Measurements from ENCODE around the gene ABCC8.
A peak's percentile ranks its signal among the peaks of the same experiment; 100 is the strongest.

The ABCC8 gene

DNA sequence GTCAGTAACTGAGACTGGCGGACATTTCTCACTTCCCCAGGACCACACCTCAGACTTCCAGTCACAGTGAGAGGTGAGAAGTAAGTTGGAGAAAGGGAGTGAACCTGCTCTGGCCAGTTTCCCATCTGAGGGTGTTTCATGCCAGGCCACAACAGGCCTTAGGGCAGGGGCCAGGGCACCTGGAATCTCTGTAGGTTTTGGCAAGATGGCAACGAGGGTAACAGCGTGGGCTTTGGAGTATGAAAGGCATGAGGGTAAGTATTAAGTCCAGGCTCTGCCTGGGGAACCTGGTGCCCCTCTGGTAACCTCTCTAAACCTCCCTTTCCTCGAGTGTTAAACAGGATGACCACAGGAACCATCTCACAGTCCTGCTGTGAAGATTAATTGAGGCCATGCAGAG is 28.5 kb upstream of the ABCC8 start:
- DNase-seq (ENCODE audit: low read depth in 2 of 2), result no peak

DNA sequence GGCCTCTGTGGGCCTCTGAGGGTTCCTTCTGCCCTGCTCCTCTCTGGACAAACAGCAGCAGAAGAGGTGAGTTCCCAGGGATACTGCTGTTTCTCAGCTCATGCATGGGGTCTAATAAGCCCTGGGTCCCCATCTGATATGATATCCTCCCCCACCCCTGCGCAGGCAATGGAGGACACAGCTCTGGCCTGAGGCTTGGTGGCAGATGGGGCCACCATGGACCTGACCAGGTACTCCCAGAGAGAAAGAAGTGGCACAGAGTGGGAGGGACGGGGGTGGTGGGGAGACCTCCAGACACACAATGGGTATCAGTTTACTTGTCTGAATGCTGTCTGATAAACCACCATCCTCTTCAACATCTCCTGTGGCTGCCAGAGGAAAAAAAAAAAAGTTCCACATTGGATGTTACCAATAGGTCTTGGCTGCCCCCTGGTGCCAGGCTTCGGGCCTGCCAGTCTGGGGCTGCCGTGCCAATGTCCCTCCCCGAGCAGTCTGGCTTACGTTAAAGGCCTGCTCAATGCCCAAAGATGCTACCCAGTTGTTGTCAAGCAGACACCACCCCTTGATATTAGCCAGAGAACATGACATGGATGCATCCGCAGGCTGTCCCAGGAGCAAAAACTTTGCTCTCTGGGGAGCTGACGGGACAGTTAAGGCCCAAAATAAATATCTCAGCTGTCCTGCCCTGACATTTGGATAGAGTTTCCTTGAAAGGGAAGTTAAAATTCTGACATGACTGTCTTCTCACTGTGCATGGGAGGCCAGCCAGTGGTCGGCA is 27.9 kb upstream of the ABCC8 start:
- peak; percentile 51 to 74 for DNase-seq (ENCODE audit: low read depth in 2 of 2)

DNA sequence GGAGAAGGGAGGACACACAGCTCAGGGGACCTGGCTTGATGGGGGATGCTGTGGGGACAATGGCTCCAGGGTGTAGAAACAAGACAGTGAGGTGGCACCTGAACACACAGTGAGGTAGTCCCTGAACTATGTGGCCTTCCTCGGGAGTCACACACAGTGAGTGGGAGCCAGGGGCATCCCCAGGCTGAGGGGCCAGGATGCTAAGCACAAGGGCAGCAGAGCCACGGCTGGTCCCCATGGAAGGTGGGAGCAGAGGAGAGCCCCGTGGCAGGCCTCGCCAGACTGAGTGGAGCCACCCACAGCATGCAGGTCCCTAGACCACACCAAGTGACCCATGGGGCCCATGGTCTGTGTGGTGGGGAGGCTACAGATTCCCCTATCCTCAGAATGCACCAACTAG is 26.0 kb upstream of the ABCC8 start:
- DNase-seq (ENCODE audit: low read depth in 2 of 2), result no peak

DNA sequence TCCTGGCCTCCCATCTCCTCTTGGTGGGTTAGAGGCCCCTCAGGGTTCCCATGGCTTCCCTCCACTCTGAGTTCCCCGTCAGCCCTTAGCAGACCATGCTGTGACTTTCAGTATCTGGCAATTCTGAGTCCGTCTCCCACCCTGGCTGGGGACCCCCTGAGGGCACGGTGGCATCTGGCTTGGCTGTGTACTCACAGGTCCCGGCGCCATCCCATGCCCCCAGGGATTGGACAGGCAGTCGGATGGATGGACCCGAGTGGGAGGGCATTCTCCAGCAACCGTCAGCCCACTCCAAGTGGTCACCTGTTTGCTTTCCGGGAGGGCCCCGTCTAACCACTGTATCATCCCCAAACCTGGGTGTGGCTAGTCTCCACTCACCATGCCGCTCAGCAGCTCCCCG is 24.0 kb upstream of the ABCC8 start:
- DNase-seq (ENCODE audit: low read depth in 2 of 2), result no peak

DNA sequence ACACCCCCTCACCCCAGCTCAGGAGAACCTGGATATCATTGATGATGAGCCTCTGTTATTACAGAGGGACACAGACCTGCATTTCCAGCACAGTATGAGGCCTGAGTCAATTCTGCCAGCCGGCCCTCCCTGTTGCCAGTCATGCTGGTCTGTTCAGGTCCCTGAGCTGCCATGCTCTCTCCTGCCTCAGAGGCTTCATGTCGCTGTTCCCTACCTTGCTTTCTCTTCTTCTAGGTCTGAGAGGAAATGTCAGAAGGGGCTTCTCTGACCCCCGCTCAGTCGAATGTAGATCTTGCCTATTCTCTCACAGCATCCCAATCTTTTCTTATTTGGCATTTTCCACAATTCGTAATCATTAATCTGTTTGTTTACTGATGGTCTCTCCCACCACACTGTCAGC is 21.8 kb upstream of the ABCC8 start:
- no peak for DNase-seq (ENCODE audit: low read depth in 2 of 2)

DNA sequence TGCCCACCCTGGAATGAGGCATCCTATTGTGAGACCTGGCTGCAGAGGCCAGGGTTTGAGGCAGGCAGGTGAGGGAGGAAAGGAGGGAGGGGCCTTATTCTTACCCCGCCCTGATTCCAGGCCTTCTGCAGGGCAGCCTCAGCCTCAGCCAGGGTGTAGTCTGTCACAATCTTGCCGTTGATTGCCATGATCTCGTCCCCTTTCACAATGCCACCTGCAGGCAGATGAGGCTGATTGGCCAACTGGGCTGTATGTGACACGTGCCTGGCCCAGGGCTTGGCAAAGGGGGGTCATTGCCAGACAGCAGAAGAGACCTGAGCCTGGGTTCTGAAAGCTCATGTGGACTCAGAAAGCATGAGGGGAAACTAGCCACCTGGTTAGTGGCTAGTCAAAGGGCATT is 21.4 kb upstream of the ABCC8 start:
- no peak for DNase-seq (ENCODE audit: low read depth in 2 of 2)

DNA sequence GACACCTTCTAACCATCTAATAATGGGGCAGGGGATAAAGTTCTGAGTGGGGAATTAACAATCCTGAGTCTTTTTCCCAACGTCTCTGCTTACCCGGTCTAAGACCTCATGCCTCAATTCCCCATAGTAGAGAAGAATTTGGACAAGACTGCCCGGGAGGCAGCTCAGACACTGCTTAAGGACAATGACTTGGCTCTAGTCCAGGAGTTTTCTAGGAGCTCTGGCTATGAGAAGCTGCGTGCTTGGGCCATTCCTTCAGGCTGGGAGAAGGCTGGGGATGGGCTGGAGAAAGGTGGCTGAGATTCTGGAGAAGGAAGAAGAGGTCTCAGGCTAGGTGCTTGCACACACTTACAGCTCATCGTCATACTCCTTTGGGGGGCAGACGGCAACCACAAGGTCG is 19.8 kb upstream of the ABCC8 start:
- DNase-seq (ENCODE audit: low read depth in 2 of 2), result no peak

DNA sequence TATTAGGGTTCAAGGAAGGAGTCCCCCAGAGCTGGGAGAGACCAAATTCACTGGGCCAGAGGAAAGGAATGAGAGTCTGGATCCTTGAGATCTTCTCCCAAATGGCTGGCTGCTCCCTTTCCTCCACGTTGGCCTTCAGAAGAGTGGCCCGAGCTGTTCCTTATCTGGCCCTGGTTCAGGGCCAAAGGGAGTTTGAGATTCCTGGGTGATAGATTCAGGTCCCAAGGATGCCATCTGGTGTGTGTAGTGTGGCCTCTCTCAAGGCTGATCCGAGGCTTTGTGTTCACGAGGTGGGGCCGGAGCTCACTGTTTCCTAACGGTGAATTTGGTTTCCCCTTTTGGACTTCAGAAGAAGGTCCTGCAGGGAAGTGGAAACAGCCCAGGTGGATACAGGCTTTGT is 17.4 kb upstream of the ABCC8 start:
- no peak for DNase-seq (ENCODE audit: low read depth in 2 of 2)

DNA sequence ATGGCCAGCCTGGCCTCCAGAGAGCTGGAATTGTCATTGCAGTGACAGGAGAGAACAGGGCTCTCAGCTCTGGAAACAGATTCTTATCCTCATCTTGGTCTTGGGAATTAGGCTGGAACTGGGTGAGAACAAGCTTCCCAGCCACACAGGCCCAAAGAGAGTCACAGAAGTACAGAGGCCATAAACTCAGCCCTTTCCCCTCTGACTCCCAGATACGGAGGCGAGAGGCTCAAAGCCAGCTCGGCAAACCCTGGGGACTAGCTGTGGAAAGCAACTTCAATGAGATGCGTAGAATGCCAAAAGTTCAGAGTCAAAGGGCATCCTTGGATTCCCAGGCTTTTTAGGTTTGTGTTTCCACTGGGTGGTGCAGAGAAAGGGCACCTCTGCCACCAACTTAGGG is 14.3 kb upstream of the ABCC8 start:
- DNase-seq (ENCODE audit: low read depth in 2 of 2), result no peak

DNA sequence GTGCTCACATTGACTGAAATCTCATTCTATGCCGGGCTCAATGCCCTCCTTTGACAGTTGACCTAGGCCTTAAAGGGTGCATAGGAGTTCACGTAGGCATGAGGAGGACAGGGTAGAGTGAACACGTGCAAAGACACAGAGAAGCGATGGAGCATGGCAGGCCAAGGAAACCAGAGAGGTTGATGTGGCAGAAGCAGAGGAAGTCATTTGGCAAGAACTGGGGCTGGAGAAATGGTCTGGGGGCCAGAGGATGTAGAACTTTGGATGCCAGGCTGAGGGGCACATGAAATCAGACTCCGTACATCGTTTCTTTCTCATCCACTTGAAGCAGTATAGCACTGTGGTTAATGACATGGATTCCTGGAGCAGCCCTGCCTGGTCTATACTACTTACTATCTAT is 13.6 kb upstream of the ABCC8 start:
- no peak for DNase-seq (ENCODE audit: low read depth in 2 of 2)

DNA sequence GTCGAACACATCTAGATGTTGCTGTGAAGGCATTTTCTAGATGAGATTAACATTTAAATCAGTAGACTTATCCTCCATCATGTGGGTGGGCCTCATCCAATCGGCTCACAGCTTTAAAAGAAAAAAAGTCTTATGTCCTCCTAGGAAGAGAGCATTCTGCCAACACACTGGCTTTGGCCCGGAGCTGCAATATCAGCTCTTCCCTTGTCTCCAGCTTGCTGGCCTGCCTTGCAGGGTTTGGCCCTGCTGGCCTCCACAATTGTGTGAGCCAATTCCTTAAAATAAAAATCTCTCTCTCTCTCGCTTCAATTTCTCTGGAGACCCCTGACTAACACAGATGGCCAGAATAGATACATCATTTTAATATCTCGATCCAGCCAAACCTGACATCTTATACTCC is 13.1 kb upstream of the ABCC8 start:
- no peak for DNase-seq (ENCODE audit: low read depth in 2 of 2)

DNA sequence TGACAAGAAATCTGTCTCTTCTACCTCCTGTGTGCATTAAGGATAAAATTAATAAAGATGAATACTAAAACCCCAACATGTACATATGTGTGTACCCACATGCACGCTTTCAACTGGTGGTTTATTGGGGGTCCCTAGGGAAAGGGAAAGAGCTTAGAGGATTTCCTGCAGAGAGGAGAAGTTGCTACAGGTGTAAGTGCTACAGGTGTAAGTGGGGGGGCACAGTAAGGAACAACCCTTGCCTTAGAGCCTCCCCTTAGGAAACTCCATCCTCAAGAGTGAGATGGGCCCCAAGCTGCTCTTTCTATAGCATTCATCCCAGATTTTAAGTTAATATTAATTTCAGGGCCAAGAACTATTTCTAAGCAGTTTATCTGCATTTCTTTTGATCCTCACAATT is 11.9 kb upstream of the ABCC8 start:
- DNase-seq (ENCODE audit: low read depth in 2 of 2), result no peak

DNA sequence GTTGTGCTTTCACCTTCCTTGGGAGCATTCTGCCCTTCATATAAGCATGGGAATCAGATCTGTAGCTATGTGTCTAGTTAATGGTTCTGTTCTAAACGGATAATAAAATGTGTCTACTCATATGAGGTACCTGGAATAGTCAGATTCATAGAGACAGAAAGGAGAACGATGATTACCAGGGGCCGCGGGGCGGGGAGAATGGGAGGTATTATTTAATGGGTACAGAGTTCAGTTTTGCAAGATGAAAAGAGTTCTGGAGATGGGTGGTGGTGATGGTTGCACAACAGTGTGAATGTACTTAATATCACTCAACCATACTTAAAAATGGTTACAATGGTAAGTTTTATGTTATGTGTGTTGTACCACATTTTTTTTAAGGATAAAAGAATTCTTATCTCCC is 10.0 kb upstream of the ABCC8 start:
- no peak for DNase-seq (ENCODE audit: low read depth in 2 of 2)

DNA sequence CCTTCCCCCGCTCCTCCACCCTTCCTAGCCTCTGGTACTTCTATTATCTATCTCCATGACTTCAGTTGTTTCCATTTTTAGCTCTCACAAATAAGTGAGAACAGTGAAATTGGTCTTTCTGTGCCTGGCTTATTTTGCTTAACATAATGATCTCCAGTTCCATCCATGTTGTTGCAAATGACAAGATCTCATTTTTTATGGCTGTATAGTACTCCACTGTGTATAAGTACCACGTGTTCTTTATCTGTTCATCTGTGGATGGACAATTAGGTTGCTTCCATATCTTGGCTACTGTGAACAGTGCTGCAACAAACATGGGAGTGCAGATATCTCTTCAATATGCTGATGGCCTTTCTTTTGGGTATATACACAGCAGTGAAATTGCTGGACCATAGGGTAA is 6.9 kb upstream of the ABCC8 start:
- no peak for DNase-seq (ENCODE audit: low read depth in 2 of 2)

DNA sequence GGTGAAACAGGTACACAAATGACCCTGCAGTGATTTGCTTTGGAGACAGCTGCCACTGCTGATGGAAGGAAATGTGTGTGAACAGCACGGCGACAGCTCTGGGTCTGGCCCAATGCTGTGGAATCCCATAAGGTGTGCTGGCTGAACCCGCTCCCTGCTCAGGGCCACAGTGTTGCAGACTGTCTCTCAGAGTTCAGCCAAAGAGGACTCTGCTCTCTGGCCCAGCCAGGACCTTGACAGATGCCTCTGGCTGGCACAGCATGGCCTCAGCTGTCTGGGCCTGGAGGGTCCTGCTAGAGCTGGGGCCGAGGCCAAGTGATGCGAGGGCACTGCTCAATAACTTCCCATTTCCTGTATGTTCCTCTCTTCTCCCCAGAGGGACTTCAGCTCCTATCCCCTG is 5.3 kb upstream of the ABCC8 start:
- no peak for DNase-seq (ENCODE audit: low read depth in 2 of 2)

DNA sequence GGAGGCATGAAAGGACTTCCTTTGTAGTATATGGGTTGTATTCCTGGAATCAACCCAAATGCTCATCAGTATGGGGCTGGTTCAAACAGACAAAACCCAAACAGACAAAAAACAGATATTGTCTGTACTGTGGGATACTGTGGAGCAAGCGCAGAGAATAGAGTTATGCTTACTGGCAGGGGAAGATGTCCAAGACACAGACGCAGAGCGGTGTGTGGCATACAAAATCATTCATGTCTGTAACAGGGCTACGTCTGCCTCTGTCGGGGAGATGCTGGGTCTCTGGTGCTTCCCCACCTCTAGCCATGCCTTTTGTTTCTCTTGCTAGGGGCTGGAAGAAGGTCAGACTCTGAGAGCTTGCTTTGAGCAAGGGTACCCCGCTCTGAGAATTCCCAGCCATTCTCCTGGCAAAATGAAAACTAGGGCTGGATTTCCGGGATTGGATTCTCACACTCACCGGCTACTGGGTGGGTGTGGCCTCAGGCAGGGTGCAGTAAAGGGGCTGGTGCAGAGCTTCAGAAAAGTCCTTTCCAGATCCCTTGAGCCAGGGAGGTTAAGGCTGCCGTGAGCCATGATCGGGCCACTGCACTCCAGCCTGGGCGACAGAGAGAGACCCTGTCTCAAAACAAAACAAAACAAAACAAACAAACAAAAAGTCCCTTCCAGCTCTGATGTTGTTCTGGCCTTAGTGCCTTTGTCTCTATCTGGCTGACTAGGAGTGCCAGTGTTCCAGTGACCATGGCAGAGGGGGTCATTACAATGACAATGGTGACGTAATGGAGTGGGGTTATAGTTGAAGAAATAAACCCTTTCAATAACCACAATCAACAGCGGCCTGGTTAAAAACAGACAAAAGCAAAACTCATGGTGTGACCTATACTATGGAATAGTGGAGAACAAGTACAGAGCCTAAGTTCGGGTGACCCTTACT is 2.9 kb upstream of the ABCC8 start:
- no peak for DNase-seq (ENCODE audit: low read depth in 2 of 2)

DNA sequence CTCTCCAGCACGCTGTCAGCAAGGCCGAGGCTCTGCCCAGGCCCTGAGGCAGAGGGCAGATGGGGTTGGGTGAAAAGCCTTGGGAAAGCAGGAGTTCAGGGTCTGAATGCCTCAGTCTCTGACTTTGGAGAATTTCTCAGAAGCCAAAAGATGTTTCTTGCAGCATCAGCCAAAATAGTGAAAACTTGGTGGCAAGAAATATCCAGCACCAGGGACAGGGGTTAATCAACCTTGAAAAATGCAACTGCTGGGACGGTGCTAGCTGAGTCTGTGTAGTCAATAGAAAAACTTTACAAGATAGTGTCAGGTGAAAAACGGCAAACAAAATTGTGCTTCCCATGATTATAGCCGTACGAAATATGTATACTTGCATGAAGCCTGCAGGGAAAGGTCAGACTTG is 1.4 kb upstream of the ABCC8 start:
- DNase-seq (ENCODE audit: low read depth in 2 of 2), result no peak

DNA sequence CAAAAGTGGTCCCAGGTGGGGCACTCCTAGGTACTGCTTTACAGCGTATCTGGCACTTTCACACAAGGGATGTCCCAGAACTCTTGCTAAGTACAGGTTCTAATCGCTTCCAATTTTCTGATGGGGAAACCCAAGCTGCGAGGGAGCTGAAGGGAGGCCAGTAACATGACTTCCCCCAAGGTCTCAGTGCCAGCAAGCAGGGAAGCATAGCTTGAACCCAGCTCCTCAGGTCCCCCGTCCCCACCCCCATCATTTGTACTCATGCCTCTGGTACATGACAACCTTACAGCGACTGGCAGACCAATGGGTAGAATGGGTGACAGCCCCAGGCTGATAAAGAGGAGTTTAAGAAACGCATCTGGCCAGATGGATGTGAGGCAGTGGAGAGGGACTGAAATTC is 716 bp upstream of the ABCC8 start:
- DNase-seq (ENCODE audit: low read depth in 2 of 2), result no peak

DNA sequence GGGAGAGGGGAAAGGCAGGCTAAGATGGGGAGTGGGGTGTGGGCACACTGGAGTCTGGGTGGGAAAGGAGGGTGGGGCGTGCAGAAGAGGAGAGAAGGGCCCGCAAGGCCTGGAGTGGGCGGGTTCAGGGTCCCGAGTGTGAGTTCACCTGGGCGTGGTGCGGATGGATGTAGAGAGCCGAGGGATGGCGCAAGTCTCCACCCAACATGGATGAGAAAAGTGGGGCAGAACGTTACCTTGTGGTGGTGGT is 364 bp upstream of the ABCC8 start:
- no peak for DNase-seq (ENCODE audit: low read depth in 2 of 2)

DNA sequence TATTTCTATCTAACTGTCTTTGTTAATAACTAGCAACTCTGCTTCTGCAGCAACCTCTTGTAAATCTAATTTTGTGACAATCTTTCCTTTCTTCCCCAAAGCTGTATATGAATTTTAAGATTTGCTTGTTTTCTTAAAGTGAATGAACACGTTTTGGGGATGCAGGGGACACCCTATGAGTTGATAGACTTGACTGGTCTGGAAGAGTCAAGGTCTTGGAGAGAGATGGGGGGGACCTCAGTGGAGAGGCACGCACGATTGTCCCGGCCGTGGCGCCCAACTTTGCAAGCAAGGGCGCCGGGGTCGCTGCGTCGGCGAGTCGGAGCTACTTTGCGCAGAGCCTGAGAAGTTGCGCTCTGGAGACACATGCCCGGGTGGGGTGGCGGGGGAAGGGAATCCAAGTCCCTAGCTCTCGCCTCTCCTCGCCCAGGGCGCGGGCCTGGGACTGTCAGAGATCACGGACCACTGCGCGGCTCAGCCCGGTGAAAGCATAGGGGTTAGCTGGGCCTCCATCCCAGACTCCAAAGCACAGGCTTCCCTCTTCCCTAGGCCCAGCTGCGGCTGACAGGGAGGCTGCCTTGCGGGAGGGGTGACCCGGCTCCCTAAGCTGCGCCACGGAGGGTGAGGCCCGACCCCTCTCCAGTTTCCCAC is 854 bp downstream of the ABCC8 start:
- DNase-seq (ENCODE audit: low read depth in 2 of 2), result no peak

DNA sequence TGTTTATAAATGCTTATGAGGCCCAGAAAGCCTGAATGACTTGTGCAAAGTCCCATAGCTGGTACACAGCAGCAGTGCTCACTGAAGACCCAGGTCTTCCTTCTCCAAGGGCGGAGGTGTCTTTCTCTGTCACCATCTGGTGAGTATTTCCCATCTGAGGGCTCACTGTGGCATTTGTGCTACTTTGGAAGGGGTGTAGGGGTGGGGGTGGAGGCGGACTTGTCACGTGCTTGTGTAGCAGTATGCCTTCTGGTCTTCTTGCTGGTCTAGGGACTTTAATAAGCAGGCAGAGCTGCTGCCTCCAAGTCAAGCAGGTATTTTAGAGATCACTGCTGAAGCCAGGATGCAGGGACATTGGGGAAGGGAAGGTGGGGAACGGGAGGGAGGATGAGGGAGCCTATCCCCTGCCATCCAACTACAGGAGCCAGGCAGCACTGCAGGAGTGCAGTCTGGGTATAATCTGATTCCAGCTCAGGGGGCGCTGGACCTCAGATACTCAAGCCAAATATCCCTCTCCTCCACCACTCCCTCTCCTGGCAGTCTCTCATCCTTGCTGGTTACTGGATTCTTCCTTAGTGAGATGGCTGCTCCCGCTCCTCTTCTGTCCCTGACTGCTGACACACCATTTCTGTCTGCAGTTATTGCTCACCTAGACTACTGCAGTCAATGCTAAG is 3.4 kb downstream of the ABCC8 start:
- no peak for DNase-seq (ENCODE audit: low read depth in 2 of 2)

DNA sequence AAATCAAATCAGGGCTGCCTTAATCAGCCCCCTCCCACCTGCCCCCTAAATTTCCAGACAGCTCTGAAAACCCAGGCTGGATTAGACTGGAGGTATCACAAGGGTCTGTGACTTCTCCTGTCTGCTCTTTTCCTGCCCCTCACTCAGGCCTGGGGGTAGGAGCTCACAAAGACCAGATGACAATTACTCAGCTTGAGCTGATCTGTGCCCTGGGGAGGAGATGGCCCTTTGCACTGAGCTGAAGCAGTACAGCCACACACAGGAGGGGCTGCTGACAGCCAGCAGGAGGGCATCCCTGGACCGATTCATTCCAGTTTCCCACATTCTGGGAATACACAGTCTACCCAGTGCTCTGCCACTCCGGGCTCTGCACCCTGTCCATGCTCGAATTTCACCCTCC is 4.2 kb downstream of the ABCC8 start:
- no peak for DNase-seq (ENCODE audit: low read depth in 2 of 2)

DNA sequence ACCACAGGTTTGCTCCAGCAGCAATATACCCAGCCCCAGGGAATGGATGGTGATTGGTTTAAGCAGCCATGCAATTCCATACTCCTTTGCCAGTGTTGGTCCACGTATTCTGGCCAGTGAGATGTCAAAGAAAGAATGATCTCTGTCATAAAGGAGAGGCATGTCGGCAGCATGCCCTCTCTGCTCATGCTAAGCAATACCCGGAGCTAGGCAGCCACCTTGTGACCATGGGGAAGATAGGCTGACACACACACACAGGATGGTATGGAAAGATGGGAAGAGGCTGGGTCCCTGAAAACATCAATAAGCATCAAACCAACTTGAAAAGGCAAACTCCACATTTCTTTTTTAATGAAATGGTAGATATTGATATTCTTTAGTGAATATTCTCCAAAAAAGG is 5.1 kb downstream of the ABCC8 start:
- DNase-seq (ENCODE audit: low read depth in 2 of 2), result no peak

All from stimulated activated CD4-positive, alpha-beta T cell treated with anti-CD3 and anti-CD28 coated beads, Interleukin-15, amount 100 ng/mL, for 48 hours (primary cell).